ENCODE measurements around the gene TMEM150A.

- TF ChIP-seq TAF1 (IDR thresholded peaks at IDR 0.05; ENCODE audit: low read depth) (no peak), YY1 (IDR thresholded peaks at IDR 0.05; ENCODE audit: low read depth) (no peak), RAD21 (IDR thresholded peaks at IDR 0.05; ENCODE audit: low read depth) (no peak), EP300 (IDR thresholded peaks at IDR 0.05; ENCODE audit: borderline replicate concordance) (no peak), REST (IDR thresholded peaks at IDR 0.05; ENCODE audit: low read depth) (no peak)
Measured at GRCh38 chr2:85596026-85596333, 6.5 kb downstream of the TMEM150A start.
